ENCODE measurements around the gene DUSP9.
"Not testable (repeated sequence)": the region's sequence is repeated elsewhere in the genome, so short reads cannot be mapped to it uniquely, and the experiment has no call there.

DUSP9 gene
- 0 reads per million in 2 donors for total RNA-seq

DNA sequence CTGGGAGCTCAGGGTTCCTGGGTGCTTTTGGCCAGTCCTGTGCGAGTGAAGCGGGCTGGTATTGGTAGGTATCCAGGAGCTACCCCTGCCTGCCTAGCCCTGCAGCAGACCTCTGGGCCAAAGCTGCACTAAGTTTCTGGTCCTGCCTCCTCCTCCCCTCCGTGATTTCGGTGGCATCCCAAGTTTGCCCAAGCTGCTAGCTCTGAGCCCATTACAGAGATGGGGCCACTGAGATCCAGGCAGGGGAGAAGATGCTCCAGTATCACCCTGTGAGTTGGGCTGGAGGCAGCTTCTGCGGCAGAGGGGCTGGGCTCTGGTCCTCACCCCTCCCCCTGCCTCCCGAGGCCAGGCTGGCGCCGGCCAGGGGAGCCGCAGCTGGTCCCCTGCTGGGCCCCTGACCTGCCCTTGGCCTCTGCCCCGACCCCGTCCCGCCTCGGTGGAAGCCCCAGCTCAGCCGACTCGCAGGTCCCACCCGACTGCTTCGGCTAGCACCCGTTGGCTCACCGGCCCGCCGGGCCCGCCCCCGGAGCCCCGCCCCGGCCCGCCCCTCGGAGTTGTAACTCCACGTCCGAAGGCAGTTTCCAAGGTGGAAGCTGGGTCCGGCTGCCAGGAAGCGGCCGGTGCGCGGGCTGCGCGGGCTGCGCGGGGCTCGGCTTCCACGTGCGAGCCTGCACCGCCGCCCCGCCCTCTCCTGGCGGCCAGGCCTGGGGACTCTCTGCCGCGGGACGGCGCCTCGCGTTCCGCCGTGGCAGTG, at the start of gene DUSP9:
Gene DUSP9 (plus strand): TSS at position 584 of the 754 bp plus-strand sequence. CDS start 751 bp downstream, outside the sequence.
- DNase-seq = no peak

- no peak for DNase-seq
These were observed 48.3 kb upstream of the DUSP9 start, which contains the start of gene CCNQ for GRCh38 chrX:153598541-153599191. Gene CCNQ, minus strand, starts transcription at chrX:153599139. Its CDS starts 66 bp downstream, at chrX:153599073.

GRCh38 chrX:153599192-153600031, 47.6 kb upstream of the DUSP9 start:
- DNase-seq = peak; percentile 72

- DNase-seq = no peak
These were observed 47.0 kb upstream of the DUSP9 start for GRCh38 chrX:153600032-153600373.

DNA sequence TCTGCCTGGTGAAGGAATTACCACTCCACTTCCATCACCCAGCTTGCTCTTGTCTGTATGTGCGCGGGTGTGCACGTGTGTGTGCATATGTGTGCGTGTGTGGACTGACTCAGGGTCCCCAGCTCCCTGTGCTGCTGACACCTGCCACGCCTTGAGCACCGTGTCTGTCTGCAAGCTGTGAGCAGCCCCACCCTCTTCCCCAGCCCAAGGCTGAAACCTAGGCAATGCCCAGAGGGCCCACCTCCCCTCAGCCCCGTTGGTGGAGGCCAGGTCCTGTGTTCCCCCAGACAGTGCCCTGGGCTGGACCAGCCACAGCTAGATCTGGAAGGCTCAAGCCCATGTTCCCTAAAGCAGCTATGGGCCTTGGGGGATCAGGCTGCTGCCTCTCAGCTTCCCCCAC, 46.1 kb upstream of the DUSP9 start:
- no peak for DNase-seq

DNA sequence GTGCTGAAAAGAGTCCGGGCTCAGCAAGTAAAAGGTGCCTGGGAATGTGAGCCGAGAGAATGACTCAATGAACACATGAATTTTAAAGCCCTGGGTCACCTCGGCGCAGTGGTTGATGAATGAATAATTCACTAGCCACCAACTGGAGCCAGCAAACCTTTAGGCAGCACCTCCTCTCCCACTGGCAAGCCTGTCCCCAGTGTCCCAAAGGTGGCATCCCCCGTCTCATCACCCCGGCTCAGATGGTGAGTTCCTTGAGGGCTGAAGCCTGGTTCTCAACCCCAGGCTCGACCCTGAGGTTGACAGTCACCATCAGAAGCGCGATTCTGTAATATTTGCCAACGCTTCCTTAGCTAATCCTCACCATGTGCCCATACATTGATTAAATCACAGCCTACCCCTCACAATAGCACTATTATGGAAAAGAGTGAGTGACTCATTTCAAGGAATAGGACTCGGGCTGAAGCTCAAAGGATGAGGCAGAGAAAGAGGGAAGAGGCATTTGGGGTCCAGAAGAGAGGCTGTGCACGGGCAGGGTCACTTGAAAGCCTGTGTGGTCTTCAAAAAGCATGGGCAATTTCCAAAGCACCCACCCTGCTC, 45.4 kb upstream of the DUSP9 start:
- no peak for DNase-seq

DNA sequence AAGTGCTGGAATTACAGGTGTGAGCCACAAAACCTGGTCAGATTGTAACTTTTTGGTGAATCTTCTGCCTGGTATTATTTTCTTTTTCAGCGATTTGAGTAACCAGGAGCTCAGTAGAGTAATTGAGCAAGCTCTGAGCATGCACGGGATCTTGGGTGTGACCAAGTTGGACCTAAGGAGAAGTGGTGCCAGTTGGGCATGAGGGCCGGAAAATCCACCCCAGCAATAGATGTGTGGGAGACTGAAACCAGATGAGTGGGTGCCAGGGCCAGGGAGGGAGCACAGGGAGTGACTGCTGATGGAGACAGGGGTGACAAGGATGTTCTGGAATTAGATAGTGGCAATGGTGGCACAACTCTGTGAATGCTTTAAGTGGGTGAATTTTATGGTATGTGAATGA, 44.4 kb upstream of the DUSP9 start:
- no peak for DNase-seq

DNA sequence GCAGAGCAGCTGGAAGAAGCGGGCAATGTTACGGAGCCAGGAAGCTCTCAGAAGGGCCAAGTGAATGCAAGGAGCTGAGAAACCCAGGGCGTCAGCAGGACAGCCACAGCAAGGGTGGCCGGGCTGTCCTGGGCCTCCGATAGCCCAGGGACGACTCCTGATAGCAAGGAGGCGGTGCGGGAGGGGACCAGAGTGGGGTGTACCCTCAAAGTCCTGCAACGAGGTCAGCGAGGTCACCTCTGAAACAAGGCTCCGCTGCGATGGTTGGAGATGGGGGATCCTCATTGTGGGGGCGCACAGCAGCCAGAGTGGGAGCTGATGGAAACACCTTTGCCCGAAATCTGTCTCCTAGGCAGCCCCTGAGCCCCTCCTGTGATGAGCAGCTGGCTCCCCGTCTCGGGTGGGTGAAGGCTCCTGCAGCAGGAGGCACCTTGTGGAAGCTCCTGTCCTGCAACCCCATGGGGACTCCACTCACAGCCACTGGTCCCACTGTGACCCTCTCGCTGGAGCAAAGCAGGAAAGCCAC, 43.8 kb upstream of the DUSP9 start:
- DNase-seq = no peak

- DNase-seq = not testable (repeated sequence)
These were observed 42.2 kb upstream of the DUSP9 start for GRCh38 chrX:153604666-153605380.

DNA sequence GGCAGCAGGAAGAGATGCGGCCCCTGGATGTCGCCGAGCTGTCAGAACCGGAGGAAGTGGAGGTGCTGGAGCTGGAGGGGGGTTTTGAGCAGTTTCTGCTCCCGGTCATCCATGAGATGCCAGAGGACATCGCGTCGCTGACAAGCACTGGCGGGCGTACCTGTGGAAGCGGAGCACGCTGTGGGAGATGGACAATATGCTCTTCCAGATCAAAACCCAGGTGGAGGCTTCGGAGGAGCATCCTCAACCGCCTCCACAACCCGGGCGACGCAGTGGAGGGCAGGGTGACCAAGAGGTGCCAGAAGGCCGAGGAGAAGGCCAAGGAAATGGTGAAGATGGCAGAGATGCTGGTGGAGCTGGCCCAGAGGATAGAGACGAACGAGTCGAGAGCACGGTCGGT, 40.5 kb upstream of the DUSP9 start:
- no peak for DNase-seq

DNA sequence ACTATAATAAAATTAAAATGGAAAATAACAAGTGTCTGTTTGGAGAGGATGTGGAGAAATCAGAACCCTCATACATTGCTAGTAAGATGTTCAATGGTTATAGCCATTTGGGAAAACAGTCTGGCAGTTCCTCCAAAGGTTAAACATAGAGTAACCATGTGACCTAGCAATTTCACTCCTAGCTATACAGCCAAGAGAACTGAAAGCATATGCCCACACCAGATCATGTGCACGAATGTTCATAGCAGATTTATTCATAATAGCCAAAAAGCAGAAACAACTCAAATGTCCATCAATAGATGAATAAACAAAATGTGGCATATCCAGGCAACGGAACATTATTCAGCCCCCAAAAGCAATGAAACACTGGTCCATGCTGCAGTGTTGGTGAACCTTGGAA, 38.6 kb upstream of the DUSP9 start:
- no peak for DNase-seq

DNA sequence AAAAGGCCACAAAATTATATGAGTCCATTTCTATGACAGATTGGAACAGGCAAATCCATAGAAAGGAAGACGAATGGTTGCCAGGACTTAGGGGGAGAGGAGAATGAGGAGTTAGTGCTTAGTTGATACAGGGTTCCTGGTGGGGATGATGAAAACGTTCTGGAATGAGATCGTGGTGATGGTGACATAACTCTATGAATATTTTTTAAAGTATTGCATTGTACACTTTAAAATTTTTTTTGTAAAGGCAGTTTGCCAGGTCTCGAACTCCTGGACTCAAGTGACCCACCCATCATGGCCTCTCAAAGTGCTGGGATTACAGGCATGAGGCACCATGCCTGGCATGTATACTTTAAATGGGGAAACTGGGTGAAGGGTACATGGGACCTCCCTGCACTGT, 38.2 kb upstream of the DUSP9 start:
- no peak for DNase-seq

DNA sequence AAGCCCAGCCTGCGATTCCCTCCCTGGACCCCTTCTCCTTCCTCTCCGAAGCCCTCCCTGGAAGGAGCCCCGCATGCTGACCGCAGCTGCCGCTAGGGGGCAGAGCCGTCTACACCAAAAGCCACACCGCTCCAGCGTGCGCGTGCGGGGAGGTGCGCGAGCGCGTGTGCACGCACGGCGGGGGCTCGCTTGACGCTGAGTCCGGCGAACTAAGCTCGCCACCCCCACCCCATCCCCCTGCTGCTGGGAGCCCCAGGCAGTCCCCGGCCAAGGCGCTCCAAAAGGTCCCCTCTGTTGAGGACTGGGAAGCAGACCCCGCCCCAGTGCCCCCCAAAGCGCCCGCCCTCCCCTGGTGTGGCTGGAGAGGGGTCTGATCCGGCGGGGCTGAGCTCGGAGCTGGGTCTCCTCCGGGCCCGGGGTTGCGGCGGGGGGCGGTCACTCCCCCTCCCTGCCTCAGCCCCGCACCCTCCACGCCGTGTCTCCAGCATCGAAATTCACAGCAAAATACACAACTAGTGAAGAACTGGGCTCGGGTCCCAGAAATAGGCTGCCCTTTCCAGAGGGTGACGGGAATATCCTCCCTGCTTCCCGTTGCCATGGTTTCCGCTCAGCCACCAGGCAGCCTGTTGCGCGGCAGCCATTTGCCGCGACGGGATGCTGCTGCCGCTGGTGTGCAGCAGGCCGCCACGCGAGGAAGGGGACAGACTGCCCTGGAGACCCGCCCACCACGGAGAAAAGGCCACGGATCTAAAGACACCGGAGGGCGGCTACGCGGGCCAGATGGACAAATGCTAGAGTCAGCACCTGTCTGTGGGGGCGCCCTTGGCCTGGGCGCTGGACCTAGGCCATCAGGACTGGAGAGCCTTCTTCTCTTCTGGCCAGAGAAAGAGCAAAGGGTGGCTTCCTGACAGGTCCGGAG, 36.8 kb upstream of the DUSP9 start:
- DNase-seq = peak; percentile 69

DNA sequence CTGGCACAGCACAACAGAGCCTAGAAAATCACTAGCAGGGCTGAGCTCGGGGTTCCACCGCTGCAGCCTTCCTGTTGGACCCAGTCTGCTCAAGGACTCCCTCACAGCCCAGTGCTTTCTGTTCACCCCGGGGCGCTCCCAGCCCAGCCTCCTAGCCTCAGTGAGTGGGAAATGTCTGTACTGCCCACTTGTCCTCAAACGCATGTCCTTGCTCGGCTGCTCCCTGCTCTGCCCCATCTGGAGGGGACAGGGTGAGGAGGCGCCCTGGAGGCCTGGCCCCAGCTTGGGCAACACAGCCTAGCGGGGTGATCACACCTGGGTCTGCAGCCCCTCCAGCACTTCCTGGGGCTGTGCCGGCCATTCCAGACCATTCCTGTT, 36.2 kb upstream of the DUSP9 start:
- no peak for DNase-seq

DNA sequence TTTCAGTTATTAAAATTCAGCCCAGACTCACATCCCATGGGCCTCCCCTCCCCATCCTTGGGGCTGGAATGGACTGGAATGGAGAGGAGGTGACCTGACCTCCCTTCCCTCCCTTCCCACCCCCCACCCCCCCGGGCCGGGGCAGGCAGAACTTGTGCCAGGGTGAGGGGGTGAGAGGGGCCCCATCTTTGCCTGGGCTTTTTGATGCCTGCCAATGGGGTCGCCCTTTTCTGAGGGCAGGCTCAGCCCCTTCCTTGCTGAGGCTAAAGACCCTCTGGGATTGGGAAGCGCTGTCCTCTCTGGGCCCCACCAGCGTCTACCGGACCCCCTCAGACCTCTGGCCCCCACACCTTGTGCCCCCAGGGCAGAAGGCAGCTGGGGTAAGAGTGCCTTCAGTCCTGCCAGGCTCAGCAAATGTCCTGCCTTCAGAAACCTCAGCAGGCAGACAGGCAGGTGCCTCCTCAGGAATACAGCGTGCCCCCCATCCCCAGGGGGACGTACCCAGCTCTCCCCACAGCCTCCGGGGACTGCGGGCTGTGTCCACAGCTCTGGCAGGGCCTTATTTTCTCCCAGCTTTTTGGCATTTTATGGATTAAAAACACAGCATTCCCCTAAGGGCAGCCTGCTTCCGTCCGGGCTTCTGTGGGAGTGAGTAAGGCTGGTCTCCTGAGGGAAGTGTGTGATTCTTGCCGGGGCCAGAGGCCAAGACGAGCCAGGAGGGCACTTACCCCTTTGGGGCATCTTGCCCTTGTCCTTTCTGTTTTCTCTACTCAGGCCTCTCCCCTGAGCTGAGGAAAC, 35.5 kb upstream of the DUSP9 start:
- no peak for DNase-seq

DNA sequence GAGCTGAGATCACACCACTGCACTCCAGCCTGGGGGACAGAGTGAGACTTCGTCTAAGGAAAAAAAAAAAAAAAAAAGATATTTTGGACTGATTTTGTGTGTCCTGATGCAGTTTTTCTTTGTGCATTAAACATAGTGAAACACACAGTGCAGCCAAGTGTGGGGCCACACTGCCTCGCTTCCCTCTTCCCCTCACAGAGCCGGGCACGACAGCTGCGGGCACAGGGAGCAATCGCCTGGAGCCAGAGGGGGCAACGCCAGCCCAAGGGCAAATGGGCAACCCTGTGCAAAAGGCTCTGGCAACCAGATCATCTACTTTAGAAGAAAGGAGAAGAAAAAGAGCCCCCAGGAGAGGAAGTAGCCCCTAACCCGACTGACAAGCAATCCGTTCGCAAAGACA, 34.6 kb upstream of the DUSP9 start:
- DNase-seq = no peak

DNA sequence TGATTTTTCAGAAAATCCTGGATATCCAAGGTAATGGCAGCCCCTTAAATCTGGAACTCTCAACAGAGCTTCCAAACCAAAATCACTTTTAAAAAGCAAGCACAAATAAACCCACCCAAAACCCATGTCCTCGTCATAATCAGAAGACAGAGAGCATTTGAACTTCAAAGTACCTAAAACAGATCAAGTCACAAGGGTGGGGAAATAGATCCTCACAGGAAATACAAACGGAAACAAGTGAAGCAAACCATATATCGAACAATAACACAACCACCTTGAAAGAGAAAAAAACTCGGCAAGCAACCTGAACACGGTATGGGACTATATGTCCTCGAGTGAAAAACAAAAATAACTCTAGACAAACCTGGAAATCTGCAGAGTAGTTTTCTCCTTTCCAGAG, 32.2 kb upstream of the DUSP9 start:
- DNase-seq = no peak

- no peak for DNase-seq
These were observed 26.4 kb upstream of the DUSP9 start for GRCh38 chrX:153620576-153620975.

DNA sequence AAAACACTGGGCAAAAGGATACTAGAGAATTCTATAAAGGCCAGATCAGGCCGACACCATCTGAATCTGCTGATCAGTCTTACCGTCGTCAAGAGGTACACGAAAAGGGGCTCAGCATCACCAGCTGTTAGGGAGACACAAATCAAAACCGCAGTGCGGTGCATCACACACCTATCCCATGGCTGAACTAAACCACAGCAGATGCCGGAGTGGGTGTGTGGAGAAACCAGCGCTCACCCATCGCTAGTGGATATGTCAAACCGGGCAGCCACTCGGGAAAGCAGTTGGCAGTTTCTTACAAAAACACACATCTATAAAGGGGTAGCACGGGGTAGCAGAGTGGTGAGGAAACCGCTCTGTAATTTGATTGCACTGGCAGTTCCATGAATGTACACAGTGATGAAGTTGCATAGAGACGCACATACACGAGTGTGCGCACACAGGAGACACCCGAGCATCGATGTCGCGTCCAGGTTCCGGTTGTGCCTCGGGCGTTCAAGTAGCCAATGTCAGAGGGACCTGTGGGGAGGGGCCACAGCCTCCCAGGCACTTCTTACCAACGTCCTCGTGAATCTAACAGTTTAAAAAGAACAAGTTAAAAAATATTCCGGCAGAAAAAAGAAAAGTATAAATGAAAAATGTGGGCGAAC, 24.9 kb upstream of the DUSP9 start:
- DNase-seq = no peak

Measured in T-helper 9 cell (primary cell).